ENCODE data around the gene ADGRG2.
"Not testable (repeated sequence)": the region's sequence is repeated elsewhere in the genome, so short reads cannot be mapped to it uniquely, and the experiment has no call there.

The ADGRG2 gene

GRCh38 chrX:19003756-19004155 is 118.5 kb downstream of the ADGRG2 start:
- DNase-seq (ENCODE audit: low spot score), result no peak

GRCh38 chrX:18998653-18999052 is 123.6 kb downstream of the ADGRG2 start:
- no peak for DNase-seq (ENCODE audit: low spot score)

GRCh38 chrX:18997916-18998315 is 124.4 kb downstream of the ADGRG2 start:
- DNase-seq (ENCODE audit: low spot score), result no peak

GRCh38 chrX:18996536-18996935 is 125.7 kb downstream of the ADGRG2 start:
- DNase-seq (ENCODE audit: low spot score), result no peak

- no peak for DNase-seq (ENCODE audit: low spot score)
Observed at GRCh38 chrX:18995221-18995620, 127.0 kb downstream of the ADGRG2 start.

- no peak for DNase-seq (ENCODE audit: low spot score)
Observed at GRCh38 chrX:18994713-18995112, 127.6 kb downstream of the ADGRG2 start.

- no peak for DNase-seq (ENCODE audit: low spot score)
Observed at GRCh38 chrX:18992829-18993228, 129.4 kb downstream of the ADGRG2 start.

- no peak for DNase-seq (ENCODE audit: low spot score)
Observed at GRCh38 chrX:18985186-18985435, 137.2 kb downstream of the ADGRG2 start.

GRCh38 chrX:18984381-18985185 is 137.7 kb downstream of the ADGRG2 start:
- peak; percentile 72 for DNase-seq (ENCODE audit: low spot score)

- peak; percentile 15 for DNase-seq (ENCODE audit: low spot score)
Observed at GRCh38 chrX:18983666-18984380, 138.4 kb downstream of the ADGRG2 start, which contains the start of gene PHKA2. PHKA2 (minus strand) TSS chrX:18984114; CDS start chrX:18983932, 182 bp downstream.

GRCh38 chrX:18981124-18981807 is 141.0 kb downstream of the ADGRG2 start:
- DNase-seq (ENCODE audit: low spot score), result no peak

- not testable (repeated sequence) for DNase-seq (ENCODE audit: low spot score)
Observed at GRCh38 chrX:18980262-18980661, 142.0 kb downstream of the ADGRG2 start.

- no peak for DNase-seq (ENCODE audit: low spot score)
Observed at GRCh38 chrX:18974993-18975392, 147.3 kb downstream of the ADGRG2 start.

GRCh38 chrX:18973527-18974192 is 148.6 kb downstream of the ADGRG2 start:
- DNase-seq (ENCODE audit: low spot score), result peak; percentile 66

- DNase-seq (ENCODE audit: low spot score), result no peak
Observed at GRCh38 chrX:18971506-18971905, 150.8 kb downstream of the ADGRG2 start.

GRCh38 chrX:18970465-18970864 is 151.8 kb downstream of the ADGRG2 start:
- no peak for DNase-seq (ENCODE audit: low spot score)

GRCh38 chrX:18966624-18967023 is 155.6 kb downstream of the ADGRG2 start:
- DNase-seq (ENCODE audit: low spot score), result no peak

GRCh38 chrX:18964901-18965300 is 157.4 kb downstream of the ADGRG2 start:
- no peak for DNase-seq (ENCODE audit: low spot score)

GRCh38 chrX:18964026-18964425 is 158.2 kb downstream of the ADGRG2 start:
- DNase-seq (ENCODE audit: low spot score), result no peak

GRCh38 chrX:18962329-18962728 is 159.9 kb downstream of the ADGRG2 start:
- no peak for DNase-seq (ENCODE audit: low spot score)

- no peak for DNase-seq (ENCODE audit: low spot score)
Observed at GRCh38 chrX:18961686-18962085, 160.6 kb downstream of the ADGRG2 start.

- DNase-seq (ENCODE audit: low spot score), result no peak
Observed at GRCh38 chrX:18956303-18957032, 165.8 kb downstream of the ADGRG2 start.
